Thyroid gland (tissue), 4 donors: ENCODE results near the gene POLN.
"Not testable (repeated sequence)": the region's sequence is repeated elsewhere in the genome, so short reads cannot be mapped to it uniquely, and the experiment has no call there.

Source experiments
- CTCF ChIP-seq, 6 experiments: fragments of 200-600 bp in 3 of 6; fragments of 450-650 bp in 3 of 6; sonication (generic) in 3 of 6; IDR thresholded peaks; one replicate each; pipeline ENCODE4 v1.5.1; 2016 to 2019; ENCODE audit warnings: antibody characterized with exemption in 6 of 6, mild to moderate bottlenecking in 2 of 6, inconsistent platforms in 1 of 6, moderate library complexity in 1 of 6
- POLR2A ChIP-seq, 2 donors: fragments of 450-650 bp; IDR thresholded peaks; one replicate each; pipeline ENCODE4 v1.6.1; 2017; ENCODE audit warnings: antibody characterized with exemption in 2 of 2, mild to moderate bottlenecking in 2 of 2, moderate library complexity in 1 of 2

GRCh38 chr4:2202789-2203188 is 39.1 kb downstream of the POLN start:
- TF ChIP-seq CTCF, POLR2A (IDR thresholded peaks at IDR 0.05): not testable (repeated sequence)
